HuH-7 (cell line): ENCODE data around the gene DNAJB11.
A peak's percentile ranks its signal among the peaks of the same experiment; 100 is the strongest.
"Not testable (repeated sequence)": the region's sequence is repeated elsewhere in the genome, so short reads cannot be mapped to it uniquely, and the experiment has no call there.

Experiments
- DNase-seq: peaks from one replicate; pipeline ENCODE4 v3.0.0; 2011; ENCODE audit warnings: low spot score

The DNAJB11 gene

DNA sequence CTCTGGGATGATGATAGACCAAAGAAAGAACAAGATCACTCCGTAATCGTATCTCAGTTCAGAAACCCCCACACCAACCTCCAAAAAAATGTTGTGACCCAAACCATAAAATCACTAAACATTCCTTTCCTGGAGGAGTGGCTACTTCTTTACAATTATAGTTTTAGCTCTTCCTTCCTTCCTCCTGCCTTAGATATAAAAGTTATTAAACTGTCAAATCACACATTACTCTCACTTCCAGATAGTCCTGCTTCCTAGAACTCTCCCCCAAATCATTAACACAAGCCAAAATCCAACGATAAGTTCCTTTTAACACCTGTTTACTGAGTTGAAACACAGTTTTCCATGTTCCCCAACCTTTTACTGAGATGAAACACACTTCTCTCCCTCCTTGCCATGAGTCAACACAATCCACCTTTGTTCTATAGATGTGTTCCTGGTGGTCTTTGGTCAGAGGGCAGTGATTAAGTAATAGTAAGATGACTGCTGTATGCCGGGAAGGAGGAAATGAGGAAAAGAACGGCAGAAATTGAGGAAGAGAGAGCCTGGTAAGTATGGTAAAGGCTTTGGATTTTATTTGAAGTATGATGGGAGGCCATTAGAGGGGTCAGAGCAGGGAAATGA is 18.0 kb upstream of the DNAJB11 start:
- DNase-seq: no peak

DNA sequence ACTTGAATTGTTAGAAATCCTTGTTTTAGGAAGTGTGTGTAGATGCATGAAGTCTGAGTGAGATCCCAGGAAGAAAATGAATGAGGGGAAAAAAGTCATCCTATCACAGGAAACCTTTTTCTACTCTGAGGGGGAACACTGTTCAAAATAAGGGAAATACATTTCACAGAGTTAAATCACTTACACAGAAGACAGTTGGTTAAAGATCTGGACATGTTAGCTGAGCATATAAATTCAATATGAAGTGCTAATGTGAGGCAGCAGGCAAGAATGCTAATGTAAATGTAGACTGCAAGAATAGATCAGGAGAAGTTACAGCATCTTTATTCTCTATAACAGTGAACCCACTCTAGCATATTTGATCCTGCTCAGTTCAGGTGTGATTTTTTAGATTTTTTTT is 5.9 kb upstream of the DNAJB11 start:
- no peak for DNase-seq

DNA sequence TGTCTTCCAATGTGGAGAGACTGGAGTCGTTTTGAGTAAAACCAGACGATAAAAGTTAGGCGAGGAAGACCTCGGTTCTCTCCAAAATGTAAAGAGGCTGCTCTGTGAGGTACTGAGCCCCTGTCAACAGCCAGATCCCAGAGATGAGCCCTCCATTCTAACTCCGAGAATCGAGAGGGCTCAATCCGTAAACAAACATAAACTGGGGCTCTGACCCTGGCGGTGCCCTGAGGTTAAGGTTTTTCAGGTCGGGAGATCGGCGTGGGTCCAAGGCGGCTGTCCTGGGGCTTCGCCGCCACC is 3.8 kb upstream of the DNAJB11 start:
- peak; percentile 23 for DNase-seq

DNA sequence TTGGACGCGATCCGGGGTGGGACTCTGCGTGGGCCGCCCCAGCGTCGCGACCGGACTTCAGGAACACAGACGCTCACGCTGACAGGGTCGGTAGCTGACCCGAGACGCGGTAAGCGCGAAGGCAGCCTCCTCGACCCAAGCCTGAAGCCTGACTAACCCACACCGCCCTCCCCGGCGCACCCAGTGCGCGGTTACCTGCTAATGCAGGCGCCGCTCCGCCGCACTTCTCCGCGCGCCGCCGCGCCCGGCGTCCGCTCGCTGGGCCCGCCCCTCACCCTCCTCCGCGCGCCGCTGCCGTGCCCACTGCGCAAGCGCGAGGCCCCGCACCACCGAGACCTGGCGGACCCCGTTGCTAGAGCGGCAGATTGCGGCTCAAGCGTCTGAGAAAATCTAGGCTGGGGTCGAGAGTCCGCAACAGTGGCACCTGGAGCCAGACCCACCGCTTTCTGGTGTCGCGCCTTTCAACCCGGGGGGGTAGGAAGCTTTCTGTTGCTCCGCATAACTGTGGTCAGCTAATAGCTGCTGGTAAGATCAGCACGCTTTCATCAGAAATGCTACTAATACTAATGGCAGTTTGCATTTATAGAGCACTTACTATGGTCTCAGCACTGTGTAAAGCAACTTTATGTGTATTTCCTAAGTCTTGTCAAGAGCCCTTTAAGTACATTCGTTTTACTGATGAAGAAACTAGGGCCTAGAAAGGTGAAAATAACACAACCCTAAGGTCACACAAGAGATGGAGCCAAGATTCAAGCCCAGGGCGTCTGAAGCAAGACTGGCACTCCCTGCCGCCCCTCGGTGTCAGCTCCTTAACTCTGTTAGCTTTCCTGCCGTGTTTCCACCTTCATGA is 3.2 kb upstream of the DNAJB11 start, which contains the start of gene TBCCD1:
Gene TBCCD1 (minus strand): TSS at position 268 of the 850 bp plus-strand sequence. CDS start 3,010 bp downstream, outside the sequence.
- DNase-seq: peak; percentile 88

DNA sequence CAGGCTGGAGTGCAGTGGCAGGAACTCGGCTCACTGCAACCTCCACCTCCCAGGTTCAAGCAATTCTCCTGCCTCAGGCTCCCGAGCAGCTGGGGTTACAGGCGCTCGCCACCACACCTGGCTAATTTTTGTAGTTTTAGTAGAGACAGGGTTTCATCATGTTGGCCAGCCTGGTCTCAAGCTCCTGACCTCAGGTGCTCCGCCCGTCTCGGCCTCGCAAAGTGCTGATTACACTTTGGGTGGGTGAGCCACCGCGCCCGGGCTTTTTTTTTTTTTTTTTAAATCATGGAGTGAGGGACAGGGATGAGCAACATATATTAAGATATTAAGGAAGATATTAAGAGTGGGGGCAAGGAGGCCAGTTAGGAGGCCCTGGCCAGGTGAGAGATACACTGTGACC is 1.2 kb upstream of the DNAJB11 start:
- not testable (repeated sequence) for DNase-seq

DNA sequence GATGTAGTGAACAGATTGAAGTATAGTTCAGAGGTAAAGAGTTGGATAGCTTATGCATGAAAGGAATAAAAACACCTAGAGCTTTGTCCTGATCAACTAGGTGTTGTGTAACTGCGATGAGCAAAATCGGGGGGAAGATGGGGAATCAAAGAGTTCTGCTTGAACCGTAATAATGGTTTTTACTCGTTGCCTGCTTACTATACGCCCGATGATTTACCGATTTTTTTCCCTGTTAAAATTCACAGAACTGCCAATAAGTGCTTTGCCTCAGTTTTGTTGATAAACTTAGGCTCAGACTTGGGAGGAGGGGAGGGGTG is 783 bp upstream of the DNAJB11 start:
- DNase-seq: no peak

DNA sequence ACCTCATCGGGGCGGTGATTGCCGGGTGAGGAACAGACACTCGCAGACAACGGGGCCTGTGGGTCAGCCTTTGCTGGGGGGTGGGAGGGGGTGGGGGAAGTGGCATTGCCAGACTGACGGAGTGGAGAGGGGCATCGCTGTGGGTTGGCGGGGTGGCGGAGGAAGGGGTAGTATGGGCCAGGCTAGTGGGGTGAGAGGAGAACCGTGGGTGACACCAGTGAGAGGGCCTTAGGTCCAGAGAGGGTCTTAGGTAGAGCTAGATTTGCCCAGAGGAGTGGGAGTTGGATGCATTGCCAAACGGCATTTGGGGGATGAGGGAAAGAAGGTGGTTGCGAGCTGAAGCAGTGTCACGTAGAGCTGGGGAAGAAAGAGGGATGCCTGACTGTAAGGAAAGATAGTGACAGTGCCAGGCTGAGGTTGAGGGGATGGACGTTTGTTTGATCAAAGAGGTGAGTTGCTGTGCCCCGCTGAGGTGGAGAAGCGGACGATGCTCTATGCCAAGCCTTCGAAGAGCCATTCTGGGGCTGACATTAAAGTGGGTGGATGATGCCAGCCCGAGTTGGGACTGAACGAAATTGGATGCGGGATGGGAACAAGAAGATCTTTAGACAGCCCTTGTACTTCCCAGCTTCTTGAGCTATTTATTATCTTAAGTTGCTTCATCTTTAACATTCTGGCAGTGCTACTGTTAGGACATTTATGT is 572 bp downstream of the DNAJB11 start:
- DNase-seq: no peak

DNA sequence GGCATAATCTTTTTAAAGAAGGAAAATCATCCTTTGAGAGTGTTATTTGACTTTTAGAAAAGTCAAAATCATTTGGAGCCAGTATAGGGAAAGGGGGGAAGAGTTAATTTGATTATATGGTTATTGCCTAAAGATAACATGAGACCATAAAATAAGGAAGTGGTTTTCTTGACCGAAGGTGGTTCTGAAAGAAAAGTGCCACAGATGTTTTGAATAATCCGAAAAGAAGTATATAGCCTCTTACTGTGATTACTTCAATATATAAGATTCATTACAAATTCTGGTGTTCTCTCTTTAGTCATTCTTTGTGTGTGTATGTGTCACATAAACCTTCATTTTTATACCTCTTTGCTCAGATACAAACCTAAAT is 1.1 kb downstream of the DNAJB11 start:
- no peak for DNase-seq

DNA sequence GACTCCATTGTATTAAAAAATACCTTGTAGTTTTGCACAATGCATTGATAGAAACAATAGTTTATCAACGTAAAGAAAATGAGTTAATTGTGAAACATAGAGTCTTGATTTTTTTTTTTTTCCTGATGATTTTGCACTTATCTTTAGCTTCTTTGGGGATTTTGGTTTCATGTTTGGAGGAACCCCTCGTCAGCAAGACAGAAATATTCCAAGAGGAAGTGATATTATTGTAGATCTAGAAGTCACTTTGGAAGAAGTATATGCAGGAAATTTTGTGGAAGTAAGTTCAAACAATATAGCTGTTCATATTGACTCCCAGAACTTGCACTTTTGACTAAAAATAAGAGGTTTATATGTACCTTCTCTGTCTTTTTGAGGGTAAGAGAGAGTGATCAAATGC is 7.0 kb downstream of the DNAJB11 start:
- DNase-seq: no peak

DNA sequence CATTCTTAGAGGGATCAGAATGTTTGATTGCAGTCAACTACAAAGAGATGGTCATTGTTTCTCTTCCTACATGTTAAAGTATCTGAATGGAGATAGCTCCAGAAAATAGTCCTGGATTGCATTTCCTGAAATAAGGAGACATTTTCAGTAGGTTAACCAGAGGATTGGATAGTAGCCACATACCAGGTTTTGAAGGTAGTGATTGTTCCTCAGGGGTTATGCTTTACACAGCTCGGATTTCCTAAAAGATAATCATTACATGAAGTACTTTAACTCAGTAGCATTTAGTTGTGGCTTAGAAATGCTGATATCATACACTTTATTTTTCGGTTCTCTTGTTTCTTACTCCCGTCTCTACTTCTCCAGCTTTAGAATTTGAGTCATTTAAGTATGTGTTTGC is 10.3 kb downstream of the DNAJB11 start:
- no peak for DNase-seq

DNA sequence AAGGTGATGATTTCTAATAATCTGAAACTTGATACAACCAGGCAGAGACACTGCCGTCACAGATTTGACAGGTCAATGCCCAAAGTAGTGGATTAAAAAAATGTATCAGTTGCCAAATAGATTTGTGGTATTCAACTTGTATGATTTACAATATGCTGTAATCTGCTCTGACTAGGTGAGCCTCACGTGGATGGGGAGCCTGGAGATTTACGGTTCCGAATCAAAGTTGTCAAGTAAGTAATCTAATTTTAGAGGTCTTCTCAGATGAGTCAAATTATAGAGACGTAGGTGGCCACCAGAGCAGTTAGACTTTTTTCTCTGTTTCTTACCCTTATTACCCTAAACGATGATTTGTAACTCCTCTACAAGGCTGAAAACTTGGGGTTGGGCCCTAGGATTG is 12.0 kb downstream of the DNAJB11 start:
- DNase-seq: no peak

DNA sequence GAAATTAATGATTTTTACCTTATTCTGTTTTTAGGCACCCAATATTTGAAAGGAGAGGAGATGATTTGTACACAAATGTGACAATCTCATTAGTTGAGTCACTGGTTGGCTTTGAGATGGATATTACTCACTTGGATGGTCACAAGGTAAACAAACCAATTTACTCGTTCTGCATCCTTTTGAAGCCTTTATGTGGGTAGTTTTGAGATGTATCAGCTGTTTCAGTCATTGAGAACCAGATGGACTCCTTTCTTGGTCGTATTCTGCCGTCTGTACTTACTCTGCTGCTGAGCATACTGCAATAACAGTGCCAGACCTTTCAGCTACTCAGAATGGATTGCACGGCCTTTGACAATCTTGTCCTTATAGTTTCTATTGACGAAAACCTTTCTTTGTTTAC is 13.3 kb downstream of the DNAJB11 start:
- no peak for DNase-seq

DNA sequence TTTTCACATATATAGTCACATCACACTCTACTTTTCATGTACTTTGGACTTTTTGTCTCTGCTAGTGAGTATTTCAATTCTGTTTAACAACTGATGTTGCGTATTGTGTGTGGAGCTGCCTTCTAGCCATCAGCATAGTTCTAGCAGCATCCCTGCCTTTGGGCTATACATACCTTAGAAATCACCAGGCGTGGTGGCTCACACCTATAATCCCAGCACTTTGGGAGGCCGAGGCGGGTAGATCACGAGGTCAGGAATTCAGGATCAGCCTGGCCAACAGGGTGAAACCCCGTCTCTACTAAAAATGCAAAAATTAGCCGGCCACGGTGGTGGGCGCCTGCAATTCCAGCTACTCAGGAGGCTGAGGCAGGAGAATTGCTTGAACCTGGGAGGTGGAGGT is 15.7 kb downstream of the DNAJB11 start:
- DNase-seq: not testable (repeated sequence)

DNA sequence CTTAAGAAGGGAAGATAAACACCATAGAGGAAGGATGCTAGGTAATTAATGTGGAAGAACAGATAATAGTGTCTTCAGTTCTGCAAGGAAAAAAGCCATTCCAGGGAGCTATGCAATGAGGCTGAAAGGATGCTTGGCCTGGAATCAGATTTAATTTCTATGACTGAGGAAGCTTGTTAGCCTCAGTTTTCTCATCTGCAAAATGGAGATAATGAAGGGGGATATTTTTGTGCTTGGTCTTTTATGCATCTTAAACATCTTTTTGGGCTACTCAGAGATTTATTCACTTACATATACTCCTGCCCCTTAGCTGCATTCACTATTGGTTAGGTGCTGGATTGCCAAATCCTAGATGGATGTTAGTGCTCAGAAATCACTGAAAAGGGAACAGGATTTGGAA is 16.7 kb downstream of the DNAJB11 start:
- DNase-seq: no peak

DNA sequence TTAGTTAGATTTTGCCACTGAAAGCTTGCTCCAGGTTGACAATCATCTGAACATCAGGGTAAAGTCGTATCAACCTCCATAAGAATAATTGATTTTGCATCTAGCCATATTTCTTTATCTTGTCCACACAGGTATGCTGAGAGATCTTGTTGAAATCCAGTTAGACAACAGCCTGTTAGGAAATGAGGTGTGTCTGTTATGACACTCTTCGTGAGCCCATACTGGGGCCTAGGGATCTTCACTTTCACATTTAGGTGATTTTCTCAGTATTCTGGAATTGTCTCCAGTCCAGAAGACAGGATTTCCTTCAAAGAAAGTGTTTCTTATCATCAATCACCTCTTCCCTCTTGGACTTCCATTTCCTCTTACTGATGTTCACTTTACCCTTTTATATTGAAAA is 18.1 kb downstream of the DNAJB11 start:
- DNase-seq: no peak

DNA sequence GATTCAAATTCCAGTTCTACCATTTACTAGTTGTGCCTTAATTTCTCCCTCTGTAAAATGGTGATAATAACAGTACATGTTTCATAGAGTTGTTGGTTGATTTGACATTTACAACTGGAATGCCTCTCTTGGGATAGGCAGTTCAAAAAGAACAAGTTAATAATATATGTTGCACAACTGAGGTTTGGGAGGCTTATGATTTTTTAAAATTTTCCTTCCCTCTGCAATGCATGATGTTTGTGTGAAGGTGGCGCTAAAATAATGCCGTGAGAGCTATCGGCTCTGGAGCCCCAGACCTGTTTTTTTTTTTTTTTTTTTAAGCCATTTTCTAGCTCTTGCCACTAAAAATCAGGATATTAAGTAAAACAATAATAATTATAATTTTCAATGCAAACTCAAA is 18.6 kb downstream of the DNAJB11 start:
- DNase-seq: no peak

DNA sequence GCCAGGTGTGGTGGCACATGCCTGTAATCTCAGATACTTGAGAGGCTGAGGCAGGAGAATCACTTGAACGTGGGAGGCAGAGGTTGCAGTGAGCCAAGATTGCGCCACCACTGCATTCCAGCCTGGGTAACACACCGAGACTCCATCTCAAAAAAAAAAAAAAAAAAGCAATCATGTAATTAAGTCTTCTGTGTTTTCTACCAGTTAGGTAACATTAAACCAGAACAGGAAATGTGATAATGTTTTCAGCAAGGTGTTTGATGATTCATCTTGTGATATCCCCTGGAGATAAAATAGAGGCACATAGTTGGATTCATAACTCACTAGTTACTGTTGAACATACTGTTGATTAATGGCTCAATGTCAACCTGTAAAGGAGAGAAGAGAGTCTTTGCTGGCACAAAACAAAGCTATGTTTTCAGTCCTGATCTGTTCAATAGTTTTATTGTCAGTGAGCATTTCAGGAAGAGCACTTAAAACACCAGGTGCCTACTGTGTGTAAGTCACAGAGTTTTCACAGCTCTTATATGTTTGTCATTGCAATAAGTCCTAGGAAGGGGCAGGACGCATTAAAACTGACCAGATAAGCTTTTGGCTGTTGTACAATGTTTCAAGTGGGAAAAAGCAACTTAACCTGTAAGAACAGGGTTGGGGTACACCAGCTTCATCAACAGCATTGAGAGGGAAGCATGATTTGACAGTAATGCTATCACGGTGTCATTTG is 19.5 kb downstream of the DNAJB11 start:
- no peak for DNase-seq

DNA sequence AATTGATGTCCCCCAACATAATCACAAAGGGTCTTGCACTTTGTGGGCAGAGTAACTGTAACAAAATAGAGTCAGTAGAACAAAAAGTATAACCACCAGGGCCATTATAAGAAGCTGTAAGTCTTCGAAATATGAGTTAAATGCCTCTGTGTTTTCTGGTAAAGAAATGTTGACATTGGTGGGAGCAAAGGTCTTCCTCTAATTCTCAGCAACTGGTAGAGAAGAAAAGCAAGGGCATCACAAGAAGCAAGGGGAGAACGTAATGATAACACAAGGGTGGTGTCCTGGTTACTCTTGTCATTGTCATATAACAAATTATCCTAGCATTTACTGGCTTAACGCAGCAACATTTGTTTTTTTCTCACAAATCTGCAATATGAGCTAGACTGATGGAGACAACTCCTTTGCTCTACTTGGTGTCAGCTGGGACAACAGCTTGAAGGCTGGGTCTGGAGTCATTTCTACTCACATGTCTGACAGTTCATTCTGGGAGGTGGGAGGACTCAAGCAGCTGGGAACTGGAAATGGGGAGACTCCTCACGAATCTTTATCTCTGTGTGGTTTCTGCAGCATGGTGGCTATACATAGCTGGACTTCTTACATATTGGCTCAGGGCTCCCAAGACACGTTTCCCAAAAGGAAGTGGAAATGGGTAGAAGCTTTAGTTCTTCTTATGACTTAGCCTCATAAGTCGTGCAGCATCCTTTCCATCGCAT is 20.2 kb downstream of the DNAJB11 start:
- DNase-seq: no peak

DNA sequence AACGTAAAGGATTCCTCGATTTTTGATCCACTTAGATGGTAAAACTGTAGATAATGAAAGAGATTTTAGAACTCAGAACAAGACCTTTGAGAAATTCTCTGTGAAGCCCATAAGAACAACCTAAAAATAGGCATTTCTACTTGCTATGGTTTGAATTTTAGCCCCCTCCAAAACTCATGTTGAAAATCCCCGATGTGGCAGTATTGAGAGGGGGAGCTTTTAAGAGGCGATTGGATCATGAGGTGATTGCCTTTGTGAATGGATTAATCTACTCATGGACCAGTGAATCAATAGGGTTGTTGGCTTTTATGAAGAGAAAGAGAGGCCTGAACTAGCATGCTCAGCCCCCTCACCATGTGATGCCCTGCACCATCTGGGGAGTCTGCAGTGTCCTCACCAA is 22.2 kb downstream of the DNAJB11 start:
- DNase-seq: no peak

DNA sequence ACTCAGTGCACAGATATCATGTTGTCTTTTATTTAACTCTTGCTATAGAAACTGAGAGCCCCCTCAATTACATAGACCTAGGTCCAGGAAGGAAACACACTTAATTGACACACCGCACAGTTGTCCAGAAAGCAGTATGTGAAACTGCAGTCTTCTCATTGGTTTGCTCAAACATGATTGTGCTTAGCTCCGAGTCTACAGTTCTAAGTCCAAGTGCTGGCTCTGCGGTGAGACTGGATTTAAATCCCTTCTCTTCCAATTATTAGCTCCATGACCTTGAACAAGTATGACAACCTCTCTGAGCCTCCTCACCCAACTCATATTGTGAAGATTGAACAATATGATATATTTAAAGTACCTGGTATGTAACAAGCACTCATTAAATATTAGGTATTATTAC is 23.3 kb downstream of the DNAJB11 start:
- no peak for DNase-seq

DNA sequence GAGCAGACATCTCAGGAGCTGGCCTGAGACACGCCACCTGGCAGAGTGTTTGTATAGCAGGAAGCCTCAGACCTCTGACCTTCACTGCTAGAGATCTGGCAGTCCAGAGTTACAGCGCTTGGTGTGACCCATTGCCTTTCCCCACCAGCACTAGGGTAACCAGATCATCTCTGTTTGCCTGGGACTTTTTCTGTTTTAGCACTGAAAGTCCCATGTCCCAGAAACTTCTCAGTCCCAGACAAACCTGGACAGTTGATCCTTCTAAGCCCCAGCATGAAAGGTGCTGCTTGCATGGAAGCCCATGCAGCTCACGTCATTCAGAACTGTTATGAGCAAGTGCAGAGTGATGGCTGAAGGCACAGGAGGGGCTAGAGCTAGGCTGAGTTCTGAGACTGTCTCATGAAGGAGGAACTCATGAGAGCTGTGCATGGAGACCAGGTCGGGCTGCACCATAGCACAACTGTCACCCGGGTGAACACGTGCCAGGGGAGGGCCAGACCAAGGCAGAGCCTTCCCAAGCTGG is 24.1 kb downstream of the DNAJB11 start:
- no peak for DNase-seq
